GM18873 (cell line): ENCODE measurements around the gene ARPC1A.
"Not testable (repeated sequence)": the region's sequence is repeated elsewhere in the genome, so short reads cannot be mapped to it uniquely, and the experiment has no call there.

Experiments used
- ATAC-seq: cut with Tn5 transposase; IDR thresholded peaks from one replicate; pipeline ENCODE4 v1.9.1; 2021; ENCODE audit warnings: mild to moderate bottlenecking, moderate library complexity, moderate number of reproducible peaks; ENCODE audit not compliant: unreplicated experiment, low FRiP score

The ARPC1A gene

DNA sequence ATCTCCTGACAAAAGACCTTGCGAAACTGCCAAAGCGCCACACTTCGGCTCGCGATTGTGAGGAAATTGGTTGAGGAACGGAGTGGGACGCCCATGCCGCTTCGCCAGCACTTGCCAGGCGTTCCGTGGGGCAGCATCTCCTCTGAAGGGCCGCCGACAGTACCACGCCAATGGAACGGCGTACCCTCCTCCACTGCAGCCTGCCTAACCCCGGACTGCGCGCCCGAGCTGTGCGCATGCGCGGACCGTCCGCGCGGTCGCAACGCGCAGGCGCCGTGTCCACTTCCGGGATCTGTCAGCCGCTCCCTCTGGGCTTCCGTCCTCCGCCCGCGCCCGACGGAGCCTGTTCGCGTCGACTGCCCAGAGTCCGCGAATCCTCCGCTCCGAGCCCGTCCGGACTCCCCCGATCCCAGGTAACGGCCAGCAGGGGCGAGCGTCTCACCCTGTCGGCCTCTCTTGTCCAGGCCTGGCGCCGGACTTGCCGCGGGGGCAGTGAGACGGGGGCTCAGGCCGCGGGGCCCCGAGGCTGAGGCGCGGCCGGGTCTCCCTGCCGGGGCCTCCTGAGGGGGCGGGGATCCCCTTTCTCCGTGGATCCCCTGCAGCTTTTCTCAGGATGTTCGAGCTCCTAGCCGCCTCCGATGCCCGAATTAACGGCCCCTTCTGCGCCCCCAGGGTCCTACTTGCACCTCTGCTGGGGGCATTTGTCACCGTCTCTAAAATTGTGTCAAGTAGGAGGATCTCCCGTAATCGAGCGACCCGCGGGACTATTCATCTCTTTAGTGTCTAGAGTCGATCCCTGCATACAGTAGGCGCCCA lies at the start of gene ARPC1A:
TSS of gene ARPC1A (plus strand) at position 307 of the 816 bp plus-strand sequence. CDS start 7,456 bp downstream, outside the sequence.
- ATAC-seq, result peak; percentile 79

- no peak for ATAC-seq
Observed at GRCh38 chr7:99278180-99278579, 47.5 kb upstream of the ARPC1A start.

GRCh38 chr7:99284165-99284564 lies 41.5 kb upstream of the ARPC1A start:
- not testable (repeated sequence) for ATAC-seq

- no peak for ATAC-seq
Observed at GRCh38 chr7:99287779-99288534, 37.7 kb upstream of the ARPC1A start.

GRCh38 chr7:99289185-99289584 lies 36.5 kb upstream of the ARPC1A start:
- no peak for ATAC-seq

DNA sequence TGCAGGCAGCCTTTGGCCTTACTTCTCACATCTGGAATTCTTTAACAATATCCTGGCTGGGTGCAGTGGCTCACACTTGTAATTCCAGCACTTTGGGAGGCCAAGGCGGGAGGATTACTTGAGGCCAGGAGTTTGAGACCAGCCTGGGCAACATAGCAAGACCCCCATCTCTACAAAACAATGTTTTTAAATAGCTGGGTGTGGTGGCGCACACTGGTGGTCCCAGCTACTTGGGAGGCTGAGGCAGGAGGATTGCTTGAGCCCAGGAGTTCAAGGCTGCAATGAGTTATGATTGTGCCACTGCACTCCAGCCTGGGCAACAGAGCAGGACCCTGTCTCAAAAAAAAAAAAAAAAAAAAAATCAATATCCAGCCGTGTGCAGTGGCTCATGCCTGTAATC lies 35.5 kb upstream of the ARPC1A start:
- not testable (repeated sequence) for ATAC-seq

DNA sequence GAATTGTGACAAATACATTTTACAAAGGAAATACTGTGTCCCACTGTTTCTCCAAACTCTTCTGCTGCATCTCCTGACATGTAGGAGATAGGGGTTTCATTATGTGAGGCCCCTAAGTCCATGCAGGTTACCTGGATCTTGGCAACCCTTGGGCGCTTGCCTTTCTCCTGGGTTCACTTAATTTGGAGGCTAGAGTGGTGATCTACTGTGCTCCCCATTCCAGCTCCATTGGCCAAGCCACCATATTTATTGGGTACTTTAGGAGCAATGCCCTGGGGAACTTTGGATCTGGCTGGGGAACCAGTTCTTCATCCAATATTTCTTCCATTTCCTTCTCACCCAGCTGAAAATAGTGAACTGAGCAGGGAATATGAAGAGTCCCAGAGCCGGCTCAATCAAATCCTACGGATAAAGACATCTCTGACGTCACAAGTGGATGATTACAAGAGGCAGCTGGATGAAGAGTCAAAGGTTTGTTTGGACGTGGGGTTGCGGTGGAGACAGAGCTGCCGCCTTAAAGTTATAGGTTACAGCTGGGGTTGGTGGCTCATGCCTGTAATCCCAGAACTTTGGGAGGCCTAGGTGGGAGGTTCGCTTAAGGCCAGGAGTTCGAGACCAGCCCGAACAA lies 34.6 kb upstream of the ARPC1A start:
- ATAC-seq, result no peak

- ATAC-seq, result no peak
Observed at GRCh38 chr7:99292127-99292526, 33.6 kb upstream of the ARPC1A start.

- no peak for ATAC-seq
Observed at GRCh38 chr7:99293167-99293566, 32.5 kb upstream of the ARPC1A start.

DNA sequence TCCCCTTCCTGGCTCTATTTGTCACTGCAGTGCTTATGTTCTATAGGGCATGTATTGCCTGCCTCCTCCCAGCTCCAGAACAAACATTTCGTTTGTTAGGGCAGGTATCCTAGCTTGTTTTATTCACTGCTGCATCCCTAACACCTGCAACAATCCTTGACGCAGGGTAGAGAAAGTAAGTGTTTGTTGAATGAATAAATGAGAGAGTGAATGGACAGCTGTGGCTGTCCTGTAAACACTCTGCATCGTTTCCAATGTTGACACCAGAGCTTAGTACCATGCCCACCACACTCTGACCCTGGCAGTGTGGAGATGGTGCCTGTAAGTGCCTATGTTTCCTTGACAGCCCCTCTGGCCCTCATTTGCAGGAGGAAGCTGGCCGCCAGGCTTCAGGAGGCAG lies 32.0 kb upstream of the ARPC1A start:
- ATAC-seq, result no peak

- no peak for ATAC-seq
Observed at GRCh38 chr7:99296471-99296870, 29.2 kb upstream of the ARPC1A start.

- no peak for ATAC-seq
Observed at GRCh38 chr7:99301496-99301895, 24.2 kb upstream of the ARPC1A start.

DNA sequence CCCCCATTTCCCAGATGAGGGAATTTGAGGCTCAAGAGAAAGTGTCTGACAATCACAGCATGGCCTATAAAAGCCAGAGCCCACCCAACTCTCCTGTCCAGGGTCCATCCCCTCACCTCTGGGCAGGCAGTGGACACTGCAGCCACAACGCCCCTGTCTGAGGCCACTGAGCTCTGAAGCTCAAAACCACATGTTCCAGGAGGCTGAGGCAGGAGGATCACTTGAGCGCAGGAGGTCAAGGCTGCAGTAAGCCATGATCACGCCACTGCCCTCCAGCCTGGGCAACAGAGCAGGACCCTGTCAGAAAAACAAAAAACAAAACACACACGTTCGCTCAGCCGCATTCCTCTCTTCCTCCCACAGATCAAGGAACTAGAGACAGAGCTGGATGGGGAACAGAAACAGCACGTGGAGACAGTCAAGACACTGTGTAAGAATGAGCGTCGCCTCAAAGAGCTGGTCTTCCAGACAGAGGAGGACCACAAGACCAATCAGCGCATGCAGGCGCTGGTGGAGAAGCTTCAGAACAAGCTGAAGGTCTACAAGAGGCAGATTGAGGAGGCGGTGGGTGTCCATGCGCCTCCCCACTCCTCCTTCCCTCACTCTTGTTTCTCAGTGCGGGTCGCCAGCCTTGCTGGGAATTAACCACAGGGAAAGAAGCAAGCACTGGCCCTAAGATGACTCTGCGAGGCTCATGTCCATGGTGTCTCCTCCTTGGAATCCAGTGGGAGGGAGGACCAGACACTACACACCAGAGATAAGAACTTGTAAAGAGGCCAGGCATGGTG lies 20.0 kb upstream of the ARPC1A start:
- no peak for ATAC-seq

GRCh38 chr7:99308461-99309074 lies 17.1 kb upstream of the ARPC1A start:
- ATAC-seq, result no peak

DNA sequence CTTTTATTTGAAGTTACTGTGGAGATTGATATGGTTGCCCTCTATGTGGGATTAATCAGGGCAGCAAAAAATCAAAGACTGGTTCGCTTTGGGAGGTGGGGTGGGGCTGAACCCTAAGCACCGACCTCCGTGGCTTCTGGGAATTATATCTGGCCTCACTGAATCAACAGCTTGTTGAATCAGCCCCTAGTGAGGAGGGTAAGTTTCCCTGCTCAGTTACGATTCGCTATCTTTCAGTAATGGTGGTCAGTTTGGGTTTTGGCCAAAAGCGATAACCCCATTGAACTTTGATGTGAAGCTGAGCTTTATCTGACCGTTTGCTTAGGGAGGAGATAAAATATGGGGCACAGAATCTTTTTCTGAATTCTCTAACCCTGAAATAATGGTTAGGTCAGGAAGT lies 16.6 kb upstream of the ARPC1A start:
- ATAC-seq, result no peak

DNA sequence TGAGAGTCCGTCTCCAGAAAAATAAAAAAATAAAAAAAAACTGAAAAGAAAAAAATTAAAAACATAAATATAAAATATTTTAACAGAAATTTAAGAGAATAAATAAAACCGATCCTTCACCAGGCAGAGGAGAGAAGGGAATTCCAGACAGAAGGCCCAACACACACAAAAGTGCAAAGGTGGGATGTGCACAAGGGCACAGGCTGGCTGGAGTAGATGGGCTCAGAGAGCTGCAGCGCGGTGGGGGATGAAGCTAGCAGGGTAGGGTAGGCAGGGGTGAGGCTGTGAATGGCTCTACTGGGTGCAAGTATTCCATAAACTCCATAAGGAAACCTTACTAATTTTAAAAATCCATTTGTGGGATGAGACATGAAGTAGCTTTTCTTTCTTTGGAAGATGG lies 15.7 kb upstream of the ARPC1A start:
- ATAC-seq, result no peak

- ATAC-seq, result no peak
Observed at GRCh38 chr7:99311702-99312101, 14.0 kb upstream of the ARPC1A start.

GRCh38 chr7:99312316-99313203 lies 13.1 kb upstream of the ARPC1A start:
- no peak for ATAC-seq

DNA sequence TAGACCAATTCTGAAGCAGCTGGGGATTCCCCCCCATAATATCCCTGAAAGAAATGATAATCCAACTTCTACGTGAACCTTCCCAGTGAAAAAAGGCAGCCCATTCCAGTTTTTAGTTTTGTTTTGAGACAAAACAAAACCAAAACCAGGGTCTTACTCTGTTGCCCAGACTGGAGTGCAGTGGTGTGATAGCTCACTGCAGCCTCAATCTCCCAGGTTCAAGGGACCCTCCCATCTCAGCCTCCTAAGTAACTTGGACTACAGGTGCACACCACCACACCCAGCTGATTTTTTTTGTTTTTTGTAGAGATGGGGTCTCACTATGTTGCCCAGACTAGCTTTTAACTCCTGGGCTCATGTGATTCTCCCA lies 12.5 kb upstream of the ARPC1A start:
- no peak for ATAC-seq
